Anterior cingulate cortex (tissue), 58 donors: ENCODE measurements around the gene MS4A10.
"Not testable (repeated sequence)": the region's sequence is repeated elsewhere in the genome, so short reads cannot be mapped to it uniquely, and the experiment has no call there.

ENCODE experiments used
- DNase-seq, 58 donors: peaks; one replicate each; lab custom pipeline; 2025; lab: John Stamatoyannopoulos, UW

The MS4A10 gene

DNA sequence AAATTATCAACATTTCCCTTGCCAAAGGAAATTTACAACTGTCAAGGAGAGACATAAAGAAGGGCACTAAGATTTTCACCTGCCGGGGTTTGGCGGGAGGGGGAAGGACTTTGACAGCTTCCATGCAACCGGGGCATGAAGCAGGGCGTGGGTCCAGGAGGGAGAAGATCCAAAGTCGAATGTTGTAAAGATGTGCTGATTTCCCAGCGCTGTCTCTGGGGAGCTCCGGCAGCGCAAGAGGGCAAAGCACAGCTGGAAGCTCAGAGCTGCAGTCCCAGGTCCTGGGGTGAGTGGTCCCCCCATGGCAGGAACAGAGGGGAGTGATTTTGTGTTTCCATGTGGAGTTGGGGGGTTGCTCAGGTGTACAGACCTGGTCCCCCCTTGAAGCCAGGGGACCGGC lies at the start of gene MS4A10:
TSS of gene MS4A10 (plus strand) at position 198 of the 400 bp plus-strand sequence. CDS start 5,003 bp downstream, outside the sequence.
- no peak for DNase-seq

DNA sequence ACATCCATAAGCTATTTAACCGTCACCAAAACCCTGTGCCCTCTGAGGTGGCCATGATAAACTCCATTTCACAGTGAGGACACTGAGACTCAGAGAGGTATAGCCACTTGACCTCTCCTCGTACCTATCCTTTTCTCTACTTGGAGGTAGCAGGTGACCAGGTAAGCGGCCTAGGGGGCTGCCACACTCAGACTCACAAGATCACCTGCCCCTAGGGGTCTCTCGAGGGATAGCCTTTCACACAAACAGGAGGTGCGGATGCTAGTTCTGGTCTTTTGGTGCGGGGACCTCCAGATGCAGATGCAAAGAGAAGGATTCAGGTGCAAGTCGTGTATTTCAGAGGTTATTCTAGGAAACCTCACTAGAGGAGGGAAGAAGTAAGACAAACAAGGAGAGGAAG lies 46.0 kb upstream of the MS4A10 start:
- DNase-seq: no peak

DNA sequence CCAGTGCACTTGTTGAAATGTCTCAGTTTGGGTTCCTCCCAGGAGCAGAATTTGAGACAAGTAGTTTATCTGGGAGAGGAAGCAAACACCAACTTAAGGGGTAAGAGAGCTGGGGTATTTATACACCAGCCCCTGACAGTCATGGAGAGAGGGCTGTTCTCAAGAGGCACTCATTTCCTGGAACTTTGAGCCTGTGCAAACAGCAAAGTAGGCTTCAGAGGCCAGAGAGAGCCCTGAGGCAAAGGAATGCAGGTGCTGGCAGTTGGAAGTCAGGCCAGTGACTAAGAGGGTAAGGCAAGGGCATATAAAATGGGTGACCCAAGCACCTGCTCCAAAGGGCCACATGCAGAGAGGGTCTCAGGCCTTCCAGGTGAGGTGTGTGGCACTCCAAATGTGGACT lies 44.6 kb upstream of the MS4A10 start:
- DNase-seq: no peak

DNA sequence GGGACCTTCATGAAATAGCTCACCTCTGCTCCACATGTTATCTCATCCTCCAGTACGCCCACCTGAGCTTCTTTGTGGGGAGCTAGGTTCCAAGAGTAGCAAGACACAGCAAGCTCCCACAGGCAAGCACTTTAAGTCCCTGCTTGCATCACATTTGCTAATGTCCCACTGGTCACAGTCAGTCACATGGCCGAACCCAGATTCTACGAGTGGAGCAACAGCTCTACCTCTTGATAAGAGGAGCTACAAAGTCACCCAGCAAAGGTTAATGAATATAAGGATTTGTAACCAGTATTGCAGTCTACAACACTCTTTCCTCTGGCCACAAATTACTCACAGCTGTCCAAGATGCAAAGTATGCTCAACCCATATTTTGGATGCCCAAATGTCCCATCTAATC lies 43.7 kb upstream of the MS4A10 start:
- no peak for DNase-seq

- no peak for DNase-seq
Measured at GRCh38 chr11:60743058-60743457, 42.1 kb upstream of the MS4A10 start.

DNA sequence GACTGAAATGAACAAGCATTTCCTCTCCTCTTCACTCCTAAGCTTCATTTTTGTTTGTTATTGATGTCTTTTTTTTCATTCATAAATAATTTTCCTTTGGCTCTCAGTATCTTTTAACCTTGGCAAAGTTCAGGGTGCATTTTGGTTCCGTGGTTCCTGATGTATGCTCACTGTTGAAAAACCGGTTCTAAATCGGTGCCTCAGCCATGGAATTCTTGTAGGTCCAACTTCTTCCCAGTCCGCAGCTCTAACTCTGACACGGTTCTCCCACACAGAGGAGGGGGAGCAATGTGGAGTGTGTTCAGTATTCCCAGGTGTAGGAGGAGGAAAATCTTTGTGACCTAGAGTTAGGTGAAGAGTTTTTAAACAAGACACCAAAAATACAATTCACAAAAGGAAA lies 41.0 kb upstream of the MS4A10 start:
- no peak for DNase-seq

GRCh38 chr11:60747359-60747873 lies 37.7 kb upstream of the MS4A10 start:
- no peak for DNase-seq

DNA sequence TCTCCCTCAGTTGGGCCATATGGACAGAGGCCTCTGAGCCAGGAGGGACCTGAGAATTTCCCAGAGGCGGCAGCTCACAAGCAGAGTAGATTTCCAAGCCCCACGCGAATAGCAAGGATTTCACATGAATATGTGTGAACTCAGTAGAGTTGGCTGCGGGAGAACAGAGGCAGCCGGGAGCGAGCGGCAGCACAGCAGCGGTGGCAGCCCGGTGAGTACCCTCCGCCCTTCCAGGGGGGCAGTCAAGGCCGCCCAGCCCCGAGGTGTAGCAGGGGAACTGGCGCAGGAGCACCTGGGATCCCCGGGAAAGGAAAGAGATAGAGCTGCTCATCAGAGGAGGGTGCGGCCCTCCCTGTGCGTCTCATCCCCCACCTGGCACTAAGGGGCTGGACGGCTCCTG lies 36.9 kb upstream of the MS4A10 start:
- DNase-seq: no peak

- no peak for DNase-seq
Measured at GRCh38 chr11:60748821-60749220, 36.3 kb upstream of the MS4A10 start.

- DNase-seq: no peak
Measured at GRCh38 chr11:60750911-60751310, 34.2 kb upstream of the MS4A10 start.

DNA sequence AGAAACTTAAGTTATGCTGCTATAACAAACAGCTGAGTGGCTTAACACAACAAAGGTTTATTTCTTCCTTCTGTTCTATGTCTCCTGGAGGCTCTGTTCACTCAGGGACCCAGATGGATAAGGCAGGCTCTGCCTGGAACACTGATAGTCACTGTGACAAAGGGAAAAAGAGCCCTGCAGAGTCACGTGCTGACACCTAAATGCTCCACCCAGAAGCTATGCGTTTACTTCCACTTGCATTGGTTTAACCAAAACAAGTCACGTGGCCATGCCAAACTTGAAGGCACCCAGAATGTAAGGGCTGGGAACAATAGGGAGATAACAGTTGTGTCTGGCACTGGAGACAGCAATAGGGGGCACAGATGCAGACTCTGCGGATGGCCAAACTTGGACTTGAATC lies 31.8 kb upstream of the MS4A10 start:
- DNase-seq: no peak

GRCh38 chr11:60754887-60755286 lies 30.2 kb upstream of the MS4A10 start:
- no peak for DNase-seq

- DNase-seq: no peak
Measured at GRCh38 chr11:60756307-60757032, 28.7 kb upstream of the MS4A10 start, which contains the start of gene MS4A15. TSS of gene MS4A15 (plus strand) at chr11:60756867. CDS start at chr11:60763734, 6,867 bp downstream.

DNA sequence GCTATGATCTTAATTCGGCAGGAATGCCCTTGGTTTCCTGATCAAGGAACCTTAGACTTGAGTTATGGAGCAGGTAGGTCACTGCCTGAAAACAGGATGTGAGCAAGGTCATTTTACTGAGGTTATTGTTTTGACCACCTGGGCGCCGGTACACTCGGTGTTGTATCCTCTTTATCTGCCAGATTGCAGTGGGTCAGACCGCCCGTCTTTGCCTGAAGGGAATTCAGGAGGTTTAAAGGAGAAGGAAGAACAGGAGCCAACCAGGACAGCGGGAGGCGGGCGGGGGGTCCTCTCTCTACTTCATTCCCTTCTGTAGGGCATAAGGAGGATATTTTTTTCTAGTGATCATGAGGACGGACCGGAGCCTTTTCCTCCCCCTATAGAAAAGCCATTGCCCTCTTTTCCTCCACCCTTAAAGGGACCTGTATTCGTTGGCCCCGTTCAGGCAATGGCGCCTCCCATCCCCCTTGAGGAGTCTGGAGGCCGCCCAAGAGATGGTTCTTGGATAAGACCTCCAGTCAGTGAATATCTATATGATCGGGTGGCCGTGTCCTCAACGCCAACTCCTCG lies 27.8 kb upstream of the MS4A10 start:
- no peak for DNase-seq

DNA sequence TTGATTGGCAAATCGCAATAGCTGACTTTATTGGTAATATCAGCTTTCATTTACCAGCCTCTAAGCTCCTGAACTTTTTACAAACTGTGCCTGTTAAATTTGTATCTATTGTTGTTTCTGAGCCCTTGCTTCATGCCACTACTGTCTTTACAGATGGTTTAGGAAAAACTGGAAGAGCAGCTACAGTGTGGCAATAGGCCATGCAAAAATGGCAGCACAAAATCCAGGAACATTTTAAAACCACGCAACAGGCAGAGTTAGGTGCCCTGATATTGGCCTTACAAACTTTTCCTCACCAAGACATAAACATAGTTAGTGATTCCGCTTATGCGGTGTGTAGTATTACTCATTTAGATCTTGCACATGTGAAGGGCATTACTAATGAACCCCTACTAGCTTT lies 26.5 kb upstream of the MS4A10 start:
- not testable (repeated sequence) for DNase-seq

GRCh38 chr11:60759438-60760225 lies 25.5 kb upstream of the MS4A10 start:
- DNase-seq: not testable (repeated sequence)

GRCh38 chr11:60761436-60762190 lies 23.5 kb upstream of the MS4A10 start:
- no peak for DNase-seq

- no peak for DNase-seq
Measured at GRCh38 chr11:60762851-60763691, 22.1 kb upstream of the MS4A10 start.

DNA sequence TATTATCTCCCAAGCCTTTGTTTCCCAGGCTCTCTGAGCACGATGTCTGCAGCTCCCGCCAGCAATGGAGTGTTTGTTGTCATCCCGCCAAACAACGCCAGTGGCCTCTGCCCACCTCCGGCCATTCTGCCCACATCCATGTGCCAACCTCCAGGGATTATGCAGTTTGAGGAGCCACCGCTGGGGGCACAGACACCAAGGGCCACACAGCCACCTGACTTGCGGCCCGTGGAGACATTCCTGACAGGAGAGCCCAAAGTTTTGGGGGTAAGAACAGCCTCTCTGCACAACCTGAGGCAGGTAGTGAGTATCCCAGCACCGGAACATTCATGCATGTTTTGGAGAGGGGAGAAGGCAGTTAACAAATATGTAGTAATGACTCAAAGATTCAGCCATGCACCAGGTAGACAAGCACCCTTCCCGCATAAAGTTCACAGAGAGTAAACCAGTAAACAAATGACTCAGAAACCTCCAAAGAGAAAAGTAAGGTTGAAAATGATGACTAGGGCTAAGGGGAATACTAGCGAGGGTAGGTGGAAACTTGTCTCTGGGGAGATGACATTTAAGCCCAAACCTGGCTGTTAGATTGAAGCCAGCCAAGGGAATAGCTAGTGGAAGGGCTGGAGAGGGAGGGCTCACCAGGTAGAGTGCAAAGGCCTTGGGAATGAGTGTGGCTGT lies 21.3 kb upstream of the MS4A10 start:
- DNase-seq: no peak
